HL-60/S4 treated with phorbol 12-myristate 13-acetate at 8.2 ng/mL for 4 days and 3 days (cell line): ENCODE data around the gene CCDC85C.

Source experiments
- in situ Hi-C: fragments of 300-500 bp; cut with MboI; formaldehyde crosslinking; loops from 2 replicates; pipeline ENCODE4 v1.15.0; 2022; ENCODE audit warnings: low sequenced_read_pairs

CCDC85C gene

DNA sequence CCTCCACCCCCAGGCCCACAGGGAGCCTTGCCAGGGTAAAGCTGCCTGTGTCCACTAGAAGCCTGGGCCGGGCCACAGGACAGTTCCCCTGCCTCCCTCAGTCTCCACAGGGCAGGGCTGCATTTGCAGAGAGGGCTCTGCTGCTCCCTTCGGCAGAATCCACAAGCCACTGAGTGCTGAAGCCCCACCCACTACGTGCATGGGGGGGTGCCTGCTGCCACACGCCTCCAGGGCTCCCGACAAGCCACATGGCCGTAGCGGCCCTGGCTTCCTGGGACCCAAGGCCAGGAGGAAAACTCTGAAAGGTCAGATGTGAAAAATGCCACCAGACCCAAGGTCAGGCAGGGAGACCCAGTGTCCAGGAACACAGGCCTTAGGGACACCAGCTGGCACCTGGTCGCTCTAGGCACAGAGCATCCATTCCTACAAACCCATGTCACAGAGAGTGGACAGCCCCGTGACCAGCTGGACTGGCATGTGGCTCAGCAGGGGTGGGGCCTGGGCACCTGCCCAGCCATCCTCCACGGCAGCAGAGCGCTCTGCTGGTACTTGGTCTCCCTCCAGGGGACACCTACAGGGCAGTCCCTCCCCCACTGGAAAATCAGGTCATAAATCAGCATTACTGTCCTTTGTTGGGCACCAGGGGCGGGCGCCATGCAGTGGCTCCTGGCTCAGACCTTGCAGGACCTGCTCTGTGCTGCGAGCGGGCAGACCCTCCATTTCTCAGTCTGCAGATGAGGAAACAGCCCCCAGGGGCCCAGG, 42.9 kb downstream of the CCDC85C start:
- in situ Hi-C loops = no loop called here

DNA sequence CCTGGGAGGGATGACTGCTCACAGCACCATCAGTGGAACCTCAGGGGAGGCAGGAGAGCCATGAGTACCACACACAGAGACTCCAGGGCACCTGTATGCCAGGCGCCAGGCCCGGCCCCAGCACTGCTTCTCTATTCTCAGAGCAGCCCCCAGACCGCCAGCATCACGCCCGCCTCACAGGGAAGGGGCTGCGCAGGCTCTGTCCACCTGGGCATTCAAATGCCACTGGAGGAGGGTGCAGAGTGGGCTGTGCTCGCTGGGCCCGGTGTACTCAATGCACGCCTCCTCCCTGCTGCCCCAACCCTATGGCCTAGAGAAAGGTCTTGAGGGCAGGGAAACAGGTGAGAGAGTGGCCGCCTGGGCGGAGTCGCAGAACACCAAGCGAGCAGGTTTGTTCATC, 43.6 kb downstream of the CCDC85C start:
- in situ Hi-C loops = no loop called here

DNA sequence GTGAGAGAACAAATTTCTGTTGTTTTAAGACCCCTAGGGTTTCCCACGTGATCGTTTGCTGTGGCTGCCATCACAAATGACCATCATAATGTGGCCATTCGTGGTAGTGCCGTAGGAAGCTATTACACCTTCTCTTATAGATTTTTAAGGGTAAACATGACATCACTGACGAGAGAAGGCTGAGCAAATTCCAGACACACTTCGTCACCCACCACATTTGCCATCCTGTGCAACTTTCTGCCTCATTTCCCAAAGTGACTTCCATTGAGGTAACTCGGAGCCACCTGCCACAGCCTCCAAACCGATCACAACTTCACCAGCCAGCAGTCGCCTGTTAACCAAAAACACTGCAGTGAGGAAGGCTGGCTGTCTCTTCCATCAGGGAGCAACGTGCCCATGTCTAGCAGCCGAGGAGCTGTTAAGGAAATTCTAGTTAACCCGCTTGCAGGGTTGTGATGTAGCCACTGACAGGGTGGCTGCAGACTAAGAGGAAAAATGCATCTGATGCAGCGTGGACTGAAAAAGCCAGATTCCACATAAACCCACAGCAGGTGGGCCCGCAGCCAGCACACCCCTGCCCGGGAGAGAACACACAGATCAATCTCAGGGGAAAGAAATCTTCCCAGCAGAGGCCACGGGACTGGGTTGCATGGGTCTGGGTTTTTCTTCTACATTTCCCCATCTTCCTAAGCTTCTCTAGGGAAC, 44.6 kb downstream of the CCDC85C start:
- in situ Hi-C loops = no loop called here

DNA sequence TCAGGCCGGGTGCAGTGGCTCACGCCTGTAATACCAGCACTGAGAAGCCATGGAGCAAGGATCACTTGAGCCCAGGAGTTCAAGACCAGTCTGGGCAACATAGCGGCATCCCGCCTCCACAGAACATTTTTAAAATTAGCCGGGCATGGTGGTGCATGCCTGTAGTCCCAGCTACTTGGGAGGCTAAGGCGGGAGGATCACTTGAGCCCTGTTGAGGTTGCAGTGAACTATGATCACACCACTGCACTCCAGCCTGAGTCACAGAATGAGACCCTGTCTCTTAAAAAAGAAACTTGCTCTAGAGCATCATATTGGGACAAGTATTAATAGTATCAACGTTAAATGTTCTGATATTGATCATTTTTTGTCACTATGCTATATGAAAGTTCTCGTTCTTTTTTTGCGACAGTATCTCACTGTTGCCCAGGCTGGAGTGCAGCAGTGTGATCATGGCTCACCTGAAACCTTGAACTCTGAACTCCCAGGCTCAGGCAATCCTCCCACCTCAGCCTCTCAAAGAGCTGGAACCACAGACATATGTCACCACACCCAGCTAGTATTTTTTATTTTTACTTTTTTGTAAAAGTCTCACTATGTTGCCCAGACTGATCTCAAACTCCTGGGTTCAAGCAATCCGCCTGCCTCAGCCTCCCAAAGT, 47.7 kb downstream of the CCDC85C start:
- in situ Hi-C loops = no loop called here

GRCh38 chr14:99554757-99555531, 49.1 kb downstream of the CCDC85C start:
- in situ Hi-C loops = no loop called here

DNA sequence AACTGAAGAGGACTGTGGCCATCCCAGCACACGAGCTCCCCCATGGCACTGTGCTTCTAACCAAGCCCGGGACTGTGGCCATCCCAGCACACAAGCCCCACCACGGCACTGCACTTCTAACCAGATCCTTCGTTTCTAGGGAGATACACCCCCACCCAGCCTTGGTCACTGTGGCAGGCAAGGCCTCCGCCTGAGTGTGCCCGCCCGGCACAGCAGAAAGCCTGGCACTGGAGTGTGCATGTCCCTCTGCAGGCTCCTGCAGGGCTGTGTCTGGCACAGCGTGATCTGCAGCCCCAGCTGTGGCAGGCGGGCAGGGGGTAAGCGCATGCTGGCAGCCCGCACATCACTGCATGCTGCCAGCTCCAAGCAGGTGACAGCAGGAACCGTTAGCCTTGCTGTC, 49.8 kb downstream of the CCDC85C start:
- in situ Hi-C loops = no loop called here

- in situ Hi-C loops = no loop called here
Observed at GRCh38 chr14:99552572-99553216, 51.3 kb downstream of the CCDC85C start.

GRCh38 chr14:99552021-99552553, 51.9 kb downstream of the CCDC85C start:
- in situ Hi-C loops = no loop called here

GRCh38 chr14:99551034-99551922, 52.7 kb downstream of the CCDC85C start:
- in situ Hi-C loops = no loop called here

GRCh38 chr14:99550387-99550992, 53.5 kb downstream of the CCDC85C start:
- in situ Hi-C loops = no loop called here

DNA sequence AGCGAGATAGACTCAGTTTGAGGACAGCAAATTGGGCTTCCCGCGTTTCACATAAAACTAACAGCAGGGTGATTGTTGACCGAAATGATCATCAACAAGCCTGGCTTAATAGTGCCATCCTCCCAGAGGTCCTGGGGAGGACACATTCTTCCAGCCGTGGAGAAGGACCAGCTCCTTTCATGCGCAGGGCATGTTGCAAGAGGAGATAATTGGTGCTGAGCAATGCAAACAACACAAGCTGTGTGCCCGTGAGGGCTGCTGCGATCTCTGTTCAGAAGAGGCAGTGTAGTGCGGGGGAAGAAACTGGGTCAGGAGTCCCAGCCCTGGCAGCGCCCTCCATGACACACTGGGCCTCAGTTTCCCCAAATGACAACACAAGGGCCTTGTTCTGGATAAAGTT, 54.3 kb downstream of the CCDC85C start:
- in situ Hi-C loops = no loop called here

GRCh38 chr14:99548871-99549515, 55.0 kb downstream of the CCDC85C start:
- in situ Hi-C loops = no loop called here

- in situ Hi-C loops = no loop called here
Observed at GRCh38 chr14:99548255-99548654, 55.8 kb downstream of the CCDC85C start.

GRCh38 chr14:99546234-99546879, 57.6 kb downstream of the CCDC85C start:
- in situ Hi-C loops = no loop called here

GRCh38 chr14:99545586-99545985, 58.4 kb downstream of the CCDC85C start:
- in situ Hi-C loops = no loop called here

- in situ Hi-C loops = no loop called here
Observed at GRCh38 chr14:99544991-99545390, 59.0 kb downstream of the CCDC85C start.

DNA sequence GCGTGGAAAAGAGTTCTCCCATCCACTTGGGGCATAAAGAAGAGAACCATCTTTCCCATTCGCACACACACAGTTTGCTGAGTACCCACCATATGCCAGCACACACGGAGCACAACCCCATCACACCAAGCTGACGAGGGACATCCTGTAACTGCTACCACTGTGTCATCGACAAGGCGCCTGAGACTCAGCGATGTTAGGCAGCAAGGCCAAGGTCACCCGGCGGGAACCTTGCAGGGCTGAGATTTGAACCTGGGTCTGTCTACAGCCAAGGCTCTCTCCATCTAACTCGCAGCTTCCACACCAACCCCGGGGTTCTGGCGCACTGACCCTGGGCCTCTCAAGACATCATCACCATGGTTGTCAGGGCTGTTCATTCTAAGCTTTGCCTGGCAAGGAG, 60.0 kb downstream of the CCDC85C start:
- in situ Hi-C loops = no loop called here

- in situ Hi-C loops = no loop called here
Observed at GRCh38 chr14:99543370-99543769, 60.6 kb downstream of the CCDC85C start.
